ENCODE results near the gene SLC6A6. TPM values are rescaled to one million over a fixed set of nuclear protein-coding genes. Genes with fewer than 3 reads are reported as not detected.

SLC6A6 gene
- total RNA-seq, 1 experiment from 2014 or later = 211 TPM

- ATAC-seq = no peak
- ChIA-PET CTCF (interaction anchor here (2.3 to 4.9 kb wide), 3 partner anchors 10 to 30 kb away, joined by 10 to 21 read pairs (median 15); no protein-coding TSS in a partner anchor), POLR2A (no interaction called here)
- no peak for TF ChIP-seq STAT6 (CRISPR knock-in tag; conservative IDR thresholded peaks at IDR 0.05; ENCODE audit: low read depth)
- TF ChIP-seq ZNF263 (CRISPR knock-in tag; IDR thresholded peaks at IDR 0.05; ENCODE audit: low read depth) = no peak
- no peak for TF ChIP-seq GTF2I (CRISPR knock-in tag; conservative IDR thresholded peaks at IDR 0.05)
- no peak for TF ChIP-seq NR1H2 (CRISPR knock-in tag; IDR thresholded peaks at IDR 0.05)
- no peak for TF ChIP-seq JAZF1 (CRISPR knock-in tag; IDR thresholded peaks at IDR 0.05)
- TF ChIP-seq PRDM15 (CRISPR knock-in tag; IDR thresholded peaks at IDR 0.05) = no peak
- no peak for TF ChIP-seq E2F4 (CRISPR knock-in tag; IDR thresholded peaks at IDR 0.05; ENCODE audit: borderline replicate concordance, low read depth)
- no peak for TF ChIP-seq GABPB1 (CRISPR knock-in tag; IDR thresholded peaks at IDR 0.05)
- DNase-seq (ENCODE audit: low spot score) = no peak
- Mint-ChIP-seq H3K27ac (no peak overlapping the region), H3K27me3 (ENCODE audit: low read depth) (no peaks in the 10 kb centered on the region), H3K36me3 (no peaks in the 10 kb centered on the region), H3K4me3 (no peak overlapping the region), H3K9me3 (no peaks in the 10 kb centered on the region), H3K4me1 (0 out of 2 replicates have a peak, but pooled peaks cover 5% of the 10 kb centered on the region)
Observed at GRCh38 chr3:14518893-14519292, 116.5 kb downstream of the SLC6A6 start.

GRCh38 chr3:14519406-14519805 lies 117.0 kb downstream of the SLC6A6 start:
- no peak for DNase-seq (ENCODE audit: low spot score)
- ChIA-PET CTCF (interaction anchor here (0.7 to 4.9 kb wide), 6 partner anchors 10 to 316 kb away, joined by 3 to 21 read pairs (median 8); no protein-coding TSS in a partner anchor), POLR2A (no interaction called here)
- no peaks in the 10 kb centered on the region for H3K27me3 Mint-ChIP-seq (ENCODE audit: low read depth)
- no peak overlapping the region for H3K4me3 Mint-ChIP-seq
- H3K27ac Mint-ChIP-seq = no peak overlapping the region
- no peak for ATAC-seq
- H3K4me1 Mint-ChIP-seq = 0 out of 2 replicates have a peak, but pooled peaks cover 5% of the 10 kb centered on the region
- no peaks in the 10 kb centered on the region for H3K36me3 Mint-ChIP-seq
- H3K9me3 Mint-ChIP-seq = no peaks in the 10 kb centered on the region
- TF ChIP-seq ZMAT4 (CRISPR knock-in tag; IDR thresholded peaks at IDR 0.05) (no peak), PRDM15 (CRISPR knock-in tag; IDR thresholded peaks at IDR 0.05) (no peak), ATF6 (CRISPR knock-in tag; IDR thresholded peaks at IDR 0.05) (no peak), RORB (CRISPR knock-in tag; IDR thresholded peaks at IDR 0.05) (no peak), CREB1 (CRISPR knock-in tag; IDR thresholded peaks at IDR 0.05) (no peak), STAT6 (CRISPR knock-in tag; conservative IDR thresholded peaks at IDR 0.05; ENCODE audit: low read depth) (no peak), FOXP4 (CRISPR knock-in tag; IDR thresholded peaks at IDR 0.05) (no peak), ZNF671 (CRISPR knock-in tag; IDR thresholded peaks at IDR 0.05) (no peak), JAZF1 (CRISPR knock-in tag; IDR thresholded peaks at IDR 0.05) (no peak), JUN (CRISPR knock-in tag; IDR thresholded peaks at IDR 0.05) (no peak)
